IMR-90 (cell line): ENCODE results near the gene GLRA2.

Experiments used
- CEBPB ChIP-seq: IDR thresholded peaks from 2 replicates; pipeline ENCODE4 v1.6.1; 2012; ENCODE audit warnings: low read depth, low read length, improper control_type of control experiment
- CTCF ChIP-seq: conservative IDR thresholded peaks from 2 replicates; pipeline ENCODE4 v1.5.1; 2012; ENCODE audit warnings: mild to moderate bottlenecking, low read depth, low read length, improper control_type of control experiment
- POLR2A ChIP-seq: IDR thresholded peaks from 2 replicates; pipeline ENCODE4 v1.6.1; 2012; ENCODE audit warnings: mild to moderate bottlenecking, low read depth, low read length

DNA sequence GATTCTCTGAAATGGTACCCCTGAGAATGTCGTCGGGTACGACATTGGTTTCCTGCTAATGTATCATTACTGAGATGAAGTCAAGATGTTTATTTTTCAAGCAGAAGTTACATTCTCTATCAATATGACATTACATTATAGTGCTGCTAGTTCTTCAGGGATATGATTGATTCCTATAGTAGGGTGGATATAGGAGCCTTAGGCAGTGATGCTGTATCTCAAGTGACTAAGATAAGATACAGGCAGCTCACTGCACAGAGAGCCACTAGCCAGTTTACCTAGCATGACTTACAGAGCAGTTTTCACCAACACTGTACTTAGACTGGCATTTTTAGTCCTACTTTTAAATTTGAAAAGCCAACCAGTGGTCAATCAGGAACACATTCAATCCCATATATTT lies 188.6 kb downstream of the GLRA2 start:
- no peak for TF ChIP-seq POLR2A
- no peak for TF ChIP-seq CTCF
- TF ChIP-seq CEBPB, result no peak
